ENCODE measurements around the gene ING3. TPM values are rescaled to one million over a fixed set of nuclear protein-coding genes. Genes with fewer than 3 reads are reported as not detected.

Gene ING3
- total and polyA plus RNA-seq, 9 of the 15 experiments (the other 6 are each of a cell fraction or from before 2014, with no cell fraction given) = 22.8 to 233 (median 50.4) TPM

DNA sequence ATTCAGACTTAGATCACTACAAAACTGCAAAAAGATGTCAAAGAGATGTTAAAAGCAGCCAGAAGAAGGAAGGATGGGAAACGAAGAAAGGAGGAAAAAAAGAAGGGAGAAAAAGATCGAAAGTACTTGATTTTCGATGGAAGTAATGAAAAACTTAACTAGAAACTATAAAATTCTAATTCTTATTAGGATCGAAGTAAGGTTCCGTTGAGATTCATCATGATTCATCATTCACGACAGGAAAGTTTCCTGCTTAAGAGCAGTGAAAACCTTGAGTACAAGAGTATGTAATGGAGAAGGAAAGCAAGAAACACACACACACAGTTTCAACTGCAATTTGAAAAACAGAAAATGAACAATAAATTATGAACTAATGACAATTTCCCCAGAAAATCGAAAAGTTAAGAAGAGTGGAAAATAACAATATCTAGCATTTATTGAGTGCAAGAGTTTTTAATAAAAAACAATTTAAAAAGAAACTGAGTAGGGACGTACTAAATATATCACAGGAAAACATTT, 1.1 kb upstream of the ING3 start (continued):
- no peak for TF ChIP-seq CREB1 (IDR thresholded peaks at IDR 0.05)
- no peak for TF ChIP-seq CREB1 (CRISPR knock-in tag; IDR thresholded peaks at IDR 0.05)
- no peak for TF ChIP-seq BCLAF1 (IDR thresholded peaks at IDR 0.05; ENCODE audit: borderline replicate concordance in 1 of 2, control insufficient read depth in 1 of 2, low read depth in 2 of 2, low read length in 1 of 2)
- TF ChIP-seq ZNF830 (CRISPR knock-in tag; IDR thresholded peaks at IDR 0.05) = no peak
- TF ChIP-seq TGIF2 (CRISPR knock-in tag; IDR thresholded peaks at IDR 0.05) = no peak
- no peak for TF ChIP-seq TRIM24 (IDR thresholded peaks at IDR 0.05)
- peak; percentile 53; the same call in 1 of the 2 replicates for TF ChIP-seq HINFP (tag; conservative IDR thresholded peaks at IDR 0.05; ENCODE audit: low read depth)
- no peak for TF ChIP-seq CREM (IDR thresholded peaks at IDR 0.05; ENCODE audit: low read depth)
- TF ChIP-seq ZNF354B (CRISPR knock-in tag; IDR thresholded peaks at IDR 0.05) = no peak
- TF ChIP-seq RBM17 (IDR thresholded peaks at IDR 0.05; ENCODE audit: borderline replicate concordance, low read depth, low read length) = no peak
- peak; percentile 21; the same call in 1 of the 2 replicates for TF ChIP-seq SMARCE1 (IDR thresholded peaks at IDR 0.05)
- no peak for TF ChIP-seq E2F3 (CRISPR knock-in tag; IDR thresholded peaks at IDR 0.05)
- TF ChIP-seq MECOM (CRISPR knock-in tag; IDR thresholded peaks at IDR 0.05) = no peak
- no peak for TF ChIP-seq SIN3B (IDR thresholded peaks at IDR 0.05; ENCODE audit: low read depth)
- no peak for TF ChIP-seq ZNF507 (tag; conservative IDR thresholded peaks at IDR 0.05)
- no peak for TF ChIP-seq ZKSCAN1 (IDR thresholded peaks at IDR 0.05; ENCODE audit: low read depth, low read length)
- no peak for TF ChIP-seq EZH2 (IDR thresholded peaks at IDR 0.05; ENCODE audit: borderline replicate concordance, low read depth, low read length)
- no peak for TF ChIP-seq THAP12 (CRISPR knock-in tag; IDR thresholded peaks at IDR 0.05)
- TF ChIP-seq SREBF1 (IDR thresholded peaks at IDR 0.05; ENCODE audit: borderline replicate concordance, low read depth, low read length) = no peak
- TF ChIP-seq NKRF (IDR thresholded peaks at IDR 0.05; ENCODE audit: borderline replicate concordance) = peak; percentile 31; the same call in 1 of the 2 replicates
- TF ChIP-seq CCNT2 (IDR thresholded peaks at IDR 0.05; ENCODE audit: borderline replicate concordance, extremely low read depth, insufficient read length, low read depth, low read length) = no peak
